Activated B cell treated with CpG ODN at 0.5 μM for 24 hours (primary cell): ENCODE measurements around the gene LCE5A. TPM values are rescaled to one million over a fixed set of nuclear protein-coding genes. Genes with fewer than 3 reads are reported as not detected.

Experiments used
- ATAC-seq: fragments of 200-7000 bp; cut with Tn5 transposase; one replicate; pipeline ENCODE4 v1.10.0; 2021; ENCODE audit warnings: low read depth, mild to moderate bottlenecking, moderate library complexity
- CTCF ChIA-PET: fragments of 350-600 bp; sonication (Branson Sonifier 250); formaldehyde crosslinking; loops from one replicate; lab custom pipeline; 2021; ENCODE audit warnings: antibody characterized with exemption; lab: Charles Lee
- POLR2A ChIA-PET: fragments of 350-600 bp; sonication (Branson Sonifier 250); formaldehyde crosslinking; loops from one replicate; lab custom pipeline; 2021; ENCODE audit warnings: antibody characterized with exemption; lab: Charles Lee
- DNase-seq: peaks from one replicate; pipeline ENCODE4 v3.0.0; 2022
- H3K27ac Mint-ChIP-seq: one replicate; pipeline ENCODE4 v1.8.0; 2020; ENCODE audit warnings: mixed read lengths
- H3K27me3 Mint-ChIP-seq: one replicate; pipeline ENCODE4 v1.8.0; 2021; ENCODE audit warnings: mixed read lengths
- H3K36me3 Mint-ChIP-seq: one replicate; pipeline ENCODE4 v1.8.0; 2021; ENCODE audit warnings: low read depth, mixed read lengths
- H3K4me1 Mint-ChIP-seq: one replicate; pipeline ENCODE4 v1.8.0; 2021; ENCODE audit warnings: mixed read lengths
- H3K4me3 Mint-ChIP-seq: one replicate; pipeline ENCODE4 v1.8.0; 2020; ENCODE audit warnings: mild to moderate bottlenecking, mixed read lengths
- H3K9me3 Mint-ChIP-seq: one replicate; pipeline ENCODE4 v1.8.0; 2020; ENCODE audit warnings: mixed read lengths
- intact Hi-C: fragments of 100-400 bp; cut with micrococcal nuclease; formaldehyde crosslinking; loops from one replicate; pipeline ENCODE4 v1.15.1; 2024
- total RNA-seq: library from RNA; stranded (reverse); gene quantifications from 2 replicates; pipeline ENCODE4 v1.2.3, GENCODE V29; 2022
- TF ChIP-seq, protein P1 (sequence below): fragments of 200-600 bp; IDR thresholded peaks from one replicate; pipeline ENCODE4 v1.8.0; 2022; ENCODE audit warnings: antibody characterized with exemption, mild to moderate bottlenecking

The LCE5A gene
- total RNA-seq, 1 donor from 2014 or later = not detected

DNA sequence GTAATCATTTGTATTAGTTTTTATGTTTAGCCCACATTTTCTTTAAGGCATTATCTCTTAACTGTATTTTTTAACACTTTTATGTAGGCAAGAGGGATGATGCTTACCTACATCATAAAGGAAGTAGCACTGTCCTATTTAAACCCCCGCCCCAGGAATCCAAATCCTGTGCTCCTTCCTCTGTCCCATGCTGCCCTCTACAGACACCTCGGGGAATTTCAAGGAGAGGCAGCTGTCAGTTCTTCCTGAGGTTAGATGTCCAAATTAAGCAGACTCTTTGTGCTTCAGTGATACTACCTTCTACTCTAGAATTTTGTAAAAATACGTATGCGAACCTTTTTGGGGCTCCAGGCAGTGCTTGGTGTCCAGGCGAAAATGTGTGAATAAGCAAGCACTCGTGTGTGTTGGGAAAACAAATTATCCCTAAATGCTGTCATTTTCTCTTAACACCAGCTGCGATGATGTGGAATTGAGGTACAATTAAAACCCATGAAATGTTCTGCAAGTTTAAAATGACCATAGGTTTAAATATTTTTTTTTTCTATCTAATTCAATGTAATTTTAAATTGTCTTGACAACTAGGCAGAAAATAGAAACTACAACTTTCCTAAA, 22.8 kb downstream of the LCE5A start:
- Mint-ChIP-seq H3K27ac (no peak overlapping the region), H3K27me3 (peaks cover 16% of the 10 kb centered on the region)
- ATAC-seq = no peak

DNA sequence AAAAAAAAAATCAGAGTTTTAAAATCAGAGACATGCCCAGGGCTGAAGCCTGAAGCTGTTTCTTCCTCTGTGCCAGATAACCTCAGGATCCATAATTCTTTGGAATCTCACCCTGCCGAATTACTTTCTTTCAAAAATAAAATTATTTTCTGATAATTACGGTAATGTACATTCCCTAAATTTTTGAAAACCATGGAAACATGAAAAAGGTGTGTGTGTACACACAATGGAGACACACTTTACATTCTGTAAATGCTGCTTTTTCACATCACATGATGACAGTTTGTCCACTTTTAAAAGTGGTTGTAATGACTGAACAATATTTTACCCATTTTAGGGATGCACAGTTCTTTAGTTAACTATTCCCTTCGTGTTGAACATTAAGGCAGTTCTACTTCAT, 25.2 kb downstream of the LCE5A start:
- no peak for DNase-seq
- ChIA-PET CTCF (no interaction called here), POLR2A (no interaction called here)
- no peaks in the 10 kb centered on the region for H3K9me3 Mint-ChIP-seq
- no peaks in the 10 kb centered on the region for H3K4me1 Mint-ChIP-seq
- H3K27me3 Mint-ChIP-seq = peaks cover 18% of the 10 kb centered on the region
- no peak for ATAC-seq
- TF ChIP-seq, protein P1, sequence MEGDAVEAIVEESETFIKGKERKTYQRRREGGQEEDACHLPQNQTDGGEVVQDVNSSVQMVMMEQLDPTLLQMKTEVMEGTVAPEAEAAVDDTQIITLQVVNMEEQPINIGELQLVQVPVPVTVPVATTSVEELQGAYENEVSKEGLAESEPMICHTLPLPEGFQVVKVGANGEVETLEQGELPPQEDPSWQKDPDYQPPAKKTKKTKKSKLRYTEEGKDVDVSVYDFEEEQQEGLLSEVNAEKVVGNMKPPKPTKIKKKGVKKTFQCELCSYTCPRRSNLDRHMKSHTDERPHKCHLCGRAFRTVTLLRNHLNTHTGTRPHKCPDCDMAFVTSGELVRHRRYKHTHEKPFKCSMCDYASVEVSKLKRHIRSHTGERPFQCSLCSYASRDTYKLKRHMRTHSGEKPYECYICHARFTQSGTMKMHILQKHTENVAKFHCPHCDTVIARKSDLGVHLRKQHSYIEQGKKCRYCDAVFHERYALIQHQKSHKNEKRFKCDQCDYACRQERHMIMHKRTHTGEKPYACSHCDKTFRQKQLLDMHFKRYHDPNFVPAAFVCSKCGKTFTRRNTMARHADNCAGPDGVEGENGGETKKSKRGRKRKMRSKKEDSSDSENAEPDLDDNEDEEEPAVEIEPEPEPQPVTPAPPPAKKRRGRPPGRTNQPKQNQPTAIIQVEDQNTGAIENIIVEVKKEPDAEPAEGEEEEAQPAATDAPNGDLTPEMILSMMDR = no peak
- H3K27ac Mint-ChIP-seq = no peak overlapping the region
- H3K4me3 Mint-ChIP-seq = no peak overlapping the region
- no peaks in the 10 kb centered on the region for H3K36me3 Mint-ChIP-seq
- intact Hi-C loops = no loop called here

More for the DNA sequence above, 22.8 kb downstream of the LCE5A start:
- H3K4me3 Mint-ChIP-seq = no peak overlapping the region
- intact Hi-C loops = no loop called here
- DNase-seq = no peak
- H3K36me3 Mint-ChIP-seq = no peaks in the 10 kb centered on the region
- CTCF ChIA-PET = no interaction called here
- H3K4me1 Mint-ChIP-seq = no peaks in the 10 kb centered on the region
- POLR2A ChIA-PET = no interaction called here
- H3K9me3 Mint-ChIP-seq = no peaks in the 10 kb centered on the region
- TF ChIP-seq, protein P1 = no peak

DNA sequence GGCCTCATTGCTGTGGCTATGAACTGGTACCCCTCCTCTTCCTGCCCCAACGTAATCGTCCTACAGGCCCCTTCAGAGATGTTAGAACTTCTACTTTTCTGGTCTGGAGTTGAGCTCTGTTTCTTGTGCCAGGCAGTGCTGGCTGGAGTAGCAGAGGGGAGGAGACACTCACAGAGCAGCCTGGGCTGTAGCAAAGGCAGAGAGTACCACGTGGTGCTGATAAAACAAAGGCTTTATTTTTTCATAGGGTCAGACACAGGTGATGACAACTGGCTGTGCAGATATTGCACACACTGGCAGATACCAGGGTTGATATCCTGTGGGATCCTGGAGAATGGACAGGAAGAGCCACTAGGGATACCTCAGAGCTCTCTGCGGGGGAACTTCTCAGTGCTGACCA, 26.9 kb downstream of the LCE5A start:
- H3K27ac Mint-ChIP-seq = no peak overlapping the region
- ATAC-seq = no peak
- POLR2A ChIA-PET = no interaction called here
- H3K4me1 Mint-ChIP-seq = no peaks in the 10 kb centered on the region
- DNase-seq = no peak
- H3K27me3 Mint-ChIP-seq = peaks cover 18% of the 10 kb centered on the region
- TF ChIP-seq, protein P1 = no peak
- no peaks in the 10 kb centered on the region for H3K36me3 Mint-ChIP-seq
- no peak overlapping the region for H3K4me3 Mint-ChIP-seq
- no peaks in the 10 kb centered on the region for H3K9me3 Mint-ChIP-seq
- CTCF ChIA-PET = no interaction called here
- intact Hi-C loops = no loop called here

DNA sequence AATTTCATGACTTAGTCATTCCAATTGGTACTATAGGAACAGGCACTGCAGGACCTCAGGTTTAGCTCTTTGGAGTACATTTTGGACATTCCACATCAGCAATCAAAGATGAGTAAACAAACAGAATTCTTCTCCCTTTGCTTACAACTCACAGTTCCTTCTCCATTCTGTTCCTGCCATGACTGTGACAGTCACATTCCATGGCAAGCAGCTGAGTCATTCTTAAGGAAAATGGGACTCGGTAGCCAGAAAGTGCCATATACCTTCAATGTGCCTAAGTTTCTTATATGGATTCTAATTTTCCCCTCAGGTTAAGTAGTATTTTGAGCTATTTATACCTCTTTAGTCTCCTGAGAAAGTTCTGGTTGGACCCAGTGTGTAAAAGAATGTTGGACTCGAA, 29.3 kb downstream of the LCE5A start:
- TF ChIP-seq, protein P1 = no peak
- H3K4me3 Mint-ChIP-seq = no peak overlapping the region
- ChIA-PET POLR2A (no interaction called here), CTCF (no interaction called here)
- H3K27ac Mint-ChIP-seq = no peak overlapping the region
- H3K4me1 Mint-ChIP-seq = no peaks in the 10 kb centered on the region
- no peak for DNase-seq
- H3K36me3 Mint-ChIP-seq = no peaks in the 10 kb centered on the region
- peaks cover 13% of the 10 kb centered on the region for H3K27me3 Mint-ChIP-seq
- no peaks in the 10 kb centered on the region for H3K9me3 Mint-ChIP-seq
- no peak for ATAC-seq
- intact Hi-C loops = no loop called here

DNA sequence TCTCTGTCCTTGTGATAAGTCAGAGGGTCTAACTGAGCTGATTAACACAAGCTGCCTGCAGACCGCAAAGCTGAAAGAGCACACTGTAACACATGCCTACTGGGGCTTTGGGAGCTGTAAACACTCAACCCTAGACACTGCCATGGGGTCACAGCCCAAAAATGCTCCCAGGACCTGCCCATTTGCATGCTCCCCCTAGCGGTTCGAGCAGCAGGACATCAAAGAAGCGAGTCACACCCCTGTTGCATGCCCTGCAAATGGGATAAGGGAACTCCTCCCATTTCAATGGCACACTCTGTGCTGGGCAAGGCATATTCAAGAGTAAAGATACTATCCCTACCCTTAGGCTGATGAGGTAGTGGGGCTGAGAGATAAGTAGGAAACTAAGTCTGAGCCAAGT, 33.2 kb downstream of the LCE5A start:
- Mint-ChIP-seq H3K36me3 (no peaks in the 10 kb centered on the region), H3K27me3 (peaks cover 10% of the 10 kb centered on the region), H3K27ac (no peak overlapping the region), H3K4me3 (no peak overlapping the region), H3K9me3 (no peaks in the 10 kb centered on the region), H3K4me1 (no peaks in the 10 kb centered on the region)
- intact Hi-C loops = no loop called here
- TF ChIP-seq, protein P1 = no peak
- ATAC-seq (no peak), DNase-seq (no peak)
- ChIA-PET CTCF (no interaction called here), POLR2A (no interaction called here)
